ENCODE results near the gene PARP8.

GRCh38 chr5:50798002-50798401 is 131.6 kb downstream of the PARP8 start:
- no peak for TF ChIP-seq POLR2AphosphoS5 (IDR thresholded peaks at IDR 0.05)
- TF ChIP-seq CTCF (IDR thresholded peaks at IDR 0.05), result no peak
- no peak for TF ChIP-seq EP300 (IDR thresholded peaks at IDR 0.05)
- no peak for TF ChIP-seq POLR2A (IDR thresholded peaks at IDR 0.05)

Data from upper lobe of left lung (tissue), 4 donors.